ENCODE measurements around the gene SLC35G3. TPM values are rescaled to one million over a fixed set of nuclear protein-coding genes. Genes with fewer than 3 reads are reported as not detected.

Gene SLC35G3
- total and polyA plus RNA-seq, 2 of the 8 experiments (the other 6 are each of a cell fraction or from before 2014, with no cell fraction given): not detected

DNA sequence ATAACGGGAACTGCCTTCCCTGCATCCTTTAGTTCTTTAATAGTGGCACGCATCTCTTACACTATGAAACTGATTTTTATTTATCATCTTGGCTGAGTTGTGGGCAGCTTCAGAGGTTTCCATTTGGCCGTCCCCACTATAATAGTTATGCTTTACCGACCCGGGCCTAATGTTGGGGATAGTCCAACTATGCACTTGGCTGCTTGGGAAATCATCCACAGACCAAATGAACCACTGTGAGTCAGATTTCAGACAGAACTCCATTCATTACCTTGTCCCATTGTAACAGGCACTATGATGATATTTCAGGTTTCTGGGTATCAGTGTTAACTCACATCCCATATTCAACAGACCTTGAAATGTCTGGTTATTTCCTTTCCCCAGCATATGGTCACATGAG lies 42.6 kb upstream of the SLC35G3 start (continued):
- no peak for TF ChIP-seq CHD1 (IDR thresholded peaks at IDR 0.05; ENCODE audit: low read depth, low read length)
- TF ChIP-seq SP4 (IDR thresholded peaks at IDR 0.05; ENCODE audit: low read length): no peak
- TF ChIP-seq, protein P1, sequence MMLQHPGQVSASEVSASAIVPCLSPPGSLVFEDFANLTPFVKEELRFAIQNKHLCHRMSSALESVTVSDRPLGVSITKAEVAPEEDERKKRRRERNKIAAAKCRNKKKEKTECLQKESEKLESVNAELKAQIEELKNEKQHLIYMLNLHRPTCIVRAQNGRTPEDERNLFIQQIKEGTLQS (IDR thresholded peaks at IDR 0.05; ENCODE audit: insufficient read depth, low read depth, low read length): no peak
- TF ChIP-seq YY1 (IDR thresholded peaks at IDR 0.05; ENCODE audit: low read depth, low read length): no peak
